Esophagus (tissue), 2 donors: Measurements from ENCODE around the gene PCGF2. TPM values are rescaled to one million over a fixed set of nuclear protein-coding genes. Genes with fewer than 3 reads are reported as not detected.

Experiments used
- polyA plus RNA-seq, 2 donors: library from polyadenylated mRNA; stranded (reverse); fragments of 200-250 nt; gene quantifications; one replicate each; pipeline ENCODE4 v1.2.3, GENCODE V29; 2013
- donor health status: healthy with polysubstance abuse.
- donor health status: Bipolar disorder and iron deficiency.

PCGF2 gene
- polyA plus RNA-seq, 2 donors = 9.4 to 22.4 TPM

Other genes starting within 250 kb of the PCGF2 start
- 1 to 10 TPM; 2.2 to 2.5 TPM for gene SRCIN1, start 142.4 kb downstream of the PCGF2 start, polyA plus RNA-seq
- 1 to 10 TPM; 1.1 to 1.9 TPM for gene EPOP, start 73.4 kb downstream of the PCGF2 start, polyA plus RNA-seq
- 10 to 100 TPM; 20.9 to 66.1 TPM for gene MLLT6, start 43.1 kb downstream of the PCGF2 start, polyA plus RNA-seq
- gene CISD3, start 18.0 kb downstream of the PCGF2 start, polyA plus RNA-seq = 10 to 100 TPM; 14.5 to 28.5 TPM
- gene PSMB3, start 4.4 kb upstream of the PCGF2 start, polyA plus RNA-seq = 100 to 1,000 TPM; 198 to 204 TPM
- gene PIP4K2B, start 51.2 kb upstream of the PCGF2 start, polyA plus RNA-seq = 10 to 100 TPM in 1 of 2 donors, 1 to 10 TPM in 1; 7.7 to 11.1 TPM
- gene CWC25, start 77.0 kb upstream of the PCGF2 start, polyA plus RNA-seq = 10 to 100 TPM; 15.2 to 21.0 TPM
- gene RPL23, start 105.4 kb upstream of the PCGF2 start, polyA plus RNA-seq = 1,000 to 10,000 TPM; 2,779 to 3,117 TPM
- 10 to 100 TPM; 26.5 to 33.0 TPM for gene LASP1, start 121.7 kb upstream of the PCGF2 start, polyA plus RNA-seq
- gene FBXO47, start 219.1 kb upstream of the PCGF2 start, polyA plus RNA-seq = not detected